ENCODE data around the gene GSTP1. TPM values are rescaled to one million over a fixed set of nuclear protein-coding genes. Genes with fewer than 3 reads are reported as not detected.
"Not testable (repeated sequence)": the region's sequence is repeated elsewhere in the genome, so short reads cannot be mapped to it uniquely, and the experiment has no call there.

GSTP1 gene
- total and polyA plus RNA-seq, 4 donors = 632 to 2,206 (median 1,023) TPM

DNA sequence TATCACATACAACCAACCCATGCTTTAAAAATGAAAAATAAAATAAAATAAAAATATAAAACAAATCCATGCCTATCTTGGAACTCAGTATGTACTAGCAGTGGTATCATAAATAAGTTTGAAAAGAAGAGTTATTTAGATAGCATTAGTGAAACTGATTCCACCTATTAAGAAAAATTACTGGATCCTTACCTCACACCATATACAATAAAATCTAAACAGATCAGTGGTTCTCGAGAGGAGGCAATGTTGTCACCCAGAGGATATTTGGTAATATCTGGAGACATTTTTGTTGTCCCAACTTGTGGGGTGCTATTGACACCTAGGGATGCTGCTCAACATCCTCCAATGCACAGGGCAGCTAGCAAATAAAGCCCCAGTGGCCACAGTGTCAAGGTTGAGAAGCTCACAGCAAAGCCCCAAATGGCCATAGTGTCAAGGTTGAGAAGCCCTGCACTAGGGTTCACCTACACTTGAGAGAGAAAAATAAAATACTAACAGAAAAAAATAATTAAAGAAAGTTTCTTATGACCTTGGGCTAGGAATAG, 13.2 kb downstream of the GSTP1 start:
- DNase-seq (no peak), ATAC-seq (ENCODE audit: insufficient read depth, low FRiP score) (no peak)
- TF ChIP-seq, protein P1, sequence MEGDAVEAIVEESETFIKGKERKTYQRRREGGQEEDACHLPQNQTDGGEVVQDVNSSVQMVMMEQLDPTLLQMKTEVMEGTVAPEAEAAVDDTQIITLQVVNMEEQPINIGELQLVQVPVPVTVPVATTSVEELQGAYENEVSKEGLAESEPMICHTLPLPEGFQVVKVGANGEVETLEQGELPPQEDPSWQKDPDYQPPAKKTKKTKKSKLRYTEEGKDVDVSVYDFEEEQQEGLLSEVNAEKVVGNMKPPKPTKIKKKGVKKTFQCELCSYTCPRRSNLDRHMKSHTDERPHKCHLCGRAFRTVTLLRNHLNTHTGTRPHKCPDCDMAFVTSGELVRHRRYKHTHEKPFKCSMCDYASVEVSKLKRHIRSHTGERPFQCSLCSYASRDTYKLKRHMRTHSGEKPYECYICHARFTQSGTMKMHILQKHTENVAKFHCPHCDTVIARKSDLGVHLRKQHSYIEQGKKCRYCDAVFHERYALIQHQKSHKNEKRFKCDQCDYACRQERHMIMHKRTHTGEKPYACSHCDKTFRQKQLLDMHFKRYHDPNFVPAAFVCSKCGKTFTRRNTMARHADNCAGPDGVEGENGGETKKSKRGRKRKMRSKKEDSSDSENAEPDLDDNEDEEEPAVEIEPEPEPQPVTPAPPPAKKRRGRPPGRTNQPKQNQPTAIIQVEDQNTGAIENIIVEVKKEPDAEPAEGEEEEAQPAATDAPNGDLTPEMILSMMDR (IDR thresholded peaks at IDR 0.05; ENCODE audit: control extremely low read depth, extremely low read depth) = no peak
- H3K9ac ChIP-seq (ENCODE audit: insufficient read depth in 1 of 2, low read length in 2 of 2) = no peak overlapping the region
- H3K9me3 ChIP-seq (ENCODE audit: control insufficient read depth in 4 of 4, insufficient read depth in 3 of 4, low read length in 3 of 4) = no peaks in the 10 kb centered on the region
- no peaks in the 10 kb centered on the region for H3K36me3 ChIP-seq (ENCODE audit: control insufficient read depth in 4 of 4, insufficient read depth in 4 of 4, low read length in 4 of 4)
- 47 to 82% methylated on average over 1 of the region's 1 CpG for WGBS, 2 donors
- no peaks in the 10 kb centered on the region for H3K4me1 ChIP-seq (ENCODE audit: control insufficient read depth in 5 of 5, insufficient read depth in 5 of 5, low read length in 5 of 5)
- H3K27ac ChIP-seq (ENCODE audit: low read depth in 1 of 2, low read length in 1 of 2) = no peak overlapping the region
- no peaks in the 10 kb centered on the region for H3K27me3 ChIP-seq (ENCODE audit: control insufficient read depth in 3 of 3, insufficient read depth in 3 of 3, low read length in 2 of 3)
- H3K4me3 ChIP-seq = no peak overlapping the region

- not testable (repeated sequence) for H3K9ac ChIP-seq (ENCODE audit: insufficient read depth in 1 of 2, low read length in 2 of 2); H3K27me3 ChIP-seq (ENCODE audit: control insufficient read depth in 3 of 3, insufficient read depth in 3 of 3, low read length in 2 of 3); H3K27ac ChIP-seq (ENCODE audit: low read depth in 1 of 2, low read length in 1 of 2); ATAC-seq (ENCODE audit: insufficient read depth, low FRiP score); H3K36me3 ChIP-seq (ENCODE audit: control insufficient read depth in 4 of 4, insufficient read depth in 4 of 4, low read length in 4 of 4); H3K4me3 ChIP-seq; DNase-seq; H3K4me1 ChIP-seq (ENCODE audit: control insufficient read depth in 5 of 5, insufficient read depth in 5 of 5, low read length in 5 of 5); H3K9me3 ChIP-seq (ENCODE audit: control insufficient read depth in 4 of 4, insufficient read depth in 3 of 4, low read length in 3 of 4)
- no CpG with 5 or more reads among the region's 3 CpGs for WGBS, 2 donors
Observed at GRCh38 chr11:67597458-67597857, 13.8 kb downstream of the GSTP1 start.

DNA sequence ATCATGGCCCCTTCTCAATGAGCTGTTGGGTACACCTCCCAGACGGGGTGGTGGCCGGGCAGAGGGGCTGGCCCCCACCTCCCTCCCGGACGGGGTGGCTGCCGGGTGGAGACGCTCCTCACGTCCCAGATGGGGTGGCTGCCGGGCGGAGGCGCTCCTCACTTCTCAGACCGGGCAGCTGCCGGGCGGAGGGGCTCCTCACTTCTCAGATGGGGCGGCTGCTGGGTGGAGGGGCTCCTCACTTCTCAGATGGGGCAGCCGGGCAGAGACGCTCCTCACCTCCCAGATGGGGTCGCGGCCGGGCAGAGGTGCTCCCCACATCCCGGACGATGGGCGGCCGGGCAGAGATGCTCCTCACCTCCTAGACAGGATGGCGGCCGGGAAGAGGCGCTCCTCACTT, 14.4 kb downstream of the GSTP1 start:
- 95% methylated on average over 25 to 26 of the region's 26 CpGs for WGBS, 2 donors
- not testable (repeated sequence) for H3K4me1 ChIP-seq (ENCODE audit: control insufficient read depth in 5 of 5, insufficient read depth in 5 of 5, low read length in 5 of 5); ATAC-seq (ENCODE audit: insufficient read depth, low FRiP score); H3K9me3 ChIP-seq (ENCODE audit: control insufficient read depth in 4 of 4, insufficient read depth in 3 of 4, low read length in 3 of 4); DNase-seq; H3K36me3 ChIP-seq (ENCODE audit: control insufficient read depth in 4 of 4, insufficient read depth in 4 of 4, low read length in 4 of 4); H3K4me3 ChIP-seq; H3K27ac ChIP-seq (ENCODE audit: low read depth in 1 of 2, low read length in 1 of 2); H3K9ac ChIP-seq (ENCODE audit: insufficient read depth in 1 of 2, low read length in 2 of 2); H3K27me3 ChIP-seq (ENCODE audit: control insufficient read depth in 3 of 3, insufficient read depth in 3 of 3, low read length in 2 of 3)

DNA sequence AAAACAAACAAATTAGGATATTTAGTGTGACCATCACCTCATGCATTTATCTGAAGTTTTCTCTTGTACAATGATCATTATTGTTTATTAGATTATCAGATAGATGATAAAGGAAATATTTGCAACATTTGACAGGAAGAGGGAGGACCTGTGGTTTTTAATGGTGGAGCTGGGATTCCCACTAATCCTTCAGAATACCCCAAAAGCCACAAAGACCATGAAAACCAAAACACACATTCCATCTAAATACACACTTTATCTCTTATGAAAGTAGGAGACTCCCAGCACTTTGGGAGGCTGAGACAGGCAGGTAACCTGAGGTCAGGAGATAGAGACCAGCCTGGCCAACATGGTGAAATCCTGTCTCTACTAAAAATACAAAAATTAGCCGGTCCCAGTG, 15.5 kb downstream of the GSTP1 start:
- no peaks in the 10 kb centered on the region for H3K36me3 ChIP-seq (ENCODE audit: control insufficient read depth in 4 of 4, insufficient read depth in 4 of 4, low read length in 4 of 4)
- H3K4me1 ChIP-seq (ENCODE audit: control insufficient read depth in 5 of 5, insufficient read depth in 5 of 5, low read length in 5 of 5) = no peaks in the 10 kb centered on the region
- DNase-seq (no peak), ATAC-seq (ENCODE audit: insufficient read depth, low FRiP score) (no peak)
- H3K9ac ChIP-seq (ENCODE audit: insufficient read depth in 1 of 2, low read length in 2 of 2) = no peak overlapping the region
- no peaks in the 10 kb centered on the region for H3K27me3 ChIP-seq (ENCODE audit: control insufficient read depth in 3 of 3, insufficient read depth in 3 of 3, low read length in 2 of 3)
- no peak overlapping the region for H3K4me3 ChIP-seq
- 73 to 79% methylated on average over 1 of the region's 1 CpG for WGBS, 2 donors
- H3K9me3 ChIP-seq (ENCODE audit: control insufficient read depth in 4 of 4, insufficient read depth in 3 of 4, low read length in 3 of 4) = no peaks in the 10 kb centered on the region
- TF ChIP-seq, protein P1 (IDR thresholded peaks at IDR 0.05; ENCODE audit: control extremely low read depth, extremely low read depth) = no peak
- no peak overlapping the region for H3K27ac ChIP-seq (ENCODE audit: low read depth in 1 of 2, low read length in 1 of 2)
